ENCODE results near the gene CFAP70.

DNA sequence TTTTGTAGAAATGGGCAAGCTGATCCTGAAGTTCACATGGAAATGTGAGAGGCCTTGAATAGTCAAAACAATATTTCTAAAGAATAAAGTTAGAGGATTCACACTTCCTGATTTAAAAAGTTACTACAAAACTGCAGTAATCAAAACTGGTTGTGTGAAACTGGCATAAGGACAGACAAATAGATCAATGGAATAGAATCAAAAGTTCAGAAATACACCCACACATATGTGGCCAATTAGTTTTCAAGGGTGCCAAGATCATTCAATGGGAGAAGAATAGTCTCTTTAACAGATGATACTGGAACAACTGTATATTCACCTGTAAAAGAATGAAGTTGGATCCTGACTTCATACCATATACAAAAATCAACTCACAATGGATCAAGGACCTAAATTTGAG lies 139.3 kb downstream of the CFAP70 start:
- no peak for TF ChIP-seq POLR2AphosphoS5 (IDR thresholded peaks at IDR 0.05)
- TF ChIP-seq, protein P1, sequence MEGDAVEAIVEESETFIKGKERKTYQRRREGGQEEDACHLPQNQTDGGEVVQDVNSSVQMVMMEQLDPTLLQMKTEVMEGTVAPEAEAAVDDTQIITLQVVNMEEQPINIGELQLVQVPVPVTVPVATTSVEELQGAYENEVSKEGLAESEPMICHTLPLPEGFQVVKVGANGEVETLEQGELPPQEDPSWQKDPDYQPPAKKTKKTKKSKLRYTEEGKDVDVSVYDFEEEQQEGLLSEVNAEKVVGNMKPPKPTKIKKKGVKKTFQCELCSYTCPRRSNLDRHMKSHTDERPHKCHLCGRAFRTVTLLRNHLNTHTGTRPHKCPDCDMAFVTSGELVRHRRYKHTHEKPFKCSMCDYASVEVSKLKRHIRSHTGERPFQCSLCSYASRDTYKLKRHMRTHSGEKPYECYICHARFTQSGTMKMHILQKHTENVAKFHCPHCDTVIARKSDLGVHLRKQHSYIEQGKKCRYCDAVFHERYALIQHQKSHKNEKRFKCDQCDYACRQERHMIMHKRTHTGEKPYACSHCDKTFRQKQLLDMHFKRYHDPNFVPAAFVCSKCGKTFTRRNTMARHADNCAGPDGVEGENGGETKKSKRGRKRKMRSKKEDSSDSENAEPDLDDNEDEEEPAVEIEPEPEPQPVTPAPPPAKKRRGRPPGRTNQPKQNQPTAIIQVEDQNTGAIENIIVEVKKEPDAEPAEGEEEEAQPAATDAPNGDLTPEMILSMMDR (IDR thresholded peaks at IDR 0.05): no peak

Measured in prostate gland (tissue), 2 donors.